AG10803 (cell line): Measurements from ENCODE around the gene PMEL.
"Not testable (repeated sequence)": the region's sequence is repeated elsewhere in the genome, so short reads cannot be mapped to it uniquely, and the experiment has no call there.

Source experiments
- DNase-seq: peaks from one replicate; pipeline ENCODE4 v3.0.0; 2010; ENCODE audit warnings: low read depth
- H3K4me3 ChIP-seq: 2 replicates; pipeline ENCODE4 v1.5.1; 2011; ENCODE audit warnings: mild to moderate bottlenecking, low read length, control low read depth
- TF ChIP-seq, protein P1 (sequence below): conservative IDR thresholded peaks from 2 replicates; pipeline ENCODE4 v1.5.1; 2011; ENCODE audit warnings: mild to moderate bottlenecking, low read length, control low read depth, inconsistent platforms

The PMEL gene

DNA sequence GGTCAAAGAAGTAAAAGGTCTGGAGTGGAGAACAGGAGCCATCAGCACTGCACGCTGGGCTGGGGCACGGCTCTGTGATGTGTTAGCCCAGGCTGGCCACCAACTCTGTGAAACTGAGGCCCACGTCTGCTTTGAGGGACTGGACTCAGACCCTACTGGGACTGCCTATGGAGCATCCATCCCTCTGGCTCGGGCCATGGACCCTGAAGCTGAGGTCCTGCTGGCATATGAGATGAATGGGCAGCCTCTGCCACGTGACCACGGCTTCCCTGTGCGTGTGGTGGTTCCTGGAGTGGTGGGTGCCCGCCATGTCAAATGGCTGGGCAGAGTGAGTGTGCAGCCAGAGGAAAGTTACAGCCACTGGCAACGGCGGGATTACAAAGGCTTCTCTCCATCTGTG, 38.4 kb upstream of the PMEL start:
- TF ChIP-seq, protein P1, sequence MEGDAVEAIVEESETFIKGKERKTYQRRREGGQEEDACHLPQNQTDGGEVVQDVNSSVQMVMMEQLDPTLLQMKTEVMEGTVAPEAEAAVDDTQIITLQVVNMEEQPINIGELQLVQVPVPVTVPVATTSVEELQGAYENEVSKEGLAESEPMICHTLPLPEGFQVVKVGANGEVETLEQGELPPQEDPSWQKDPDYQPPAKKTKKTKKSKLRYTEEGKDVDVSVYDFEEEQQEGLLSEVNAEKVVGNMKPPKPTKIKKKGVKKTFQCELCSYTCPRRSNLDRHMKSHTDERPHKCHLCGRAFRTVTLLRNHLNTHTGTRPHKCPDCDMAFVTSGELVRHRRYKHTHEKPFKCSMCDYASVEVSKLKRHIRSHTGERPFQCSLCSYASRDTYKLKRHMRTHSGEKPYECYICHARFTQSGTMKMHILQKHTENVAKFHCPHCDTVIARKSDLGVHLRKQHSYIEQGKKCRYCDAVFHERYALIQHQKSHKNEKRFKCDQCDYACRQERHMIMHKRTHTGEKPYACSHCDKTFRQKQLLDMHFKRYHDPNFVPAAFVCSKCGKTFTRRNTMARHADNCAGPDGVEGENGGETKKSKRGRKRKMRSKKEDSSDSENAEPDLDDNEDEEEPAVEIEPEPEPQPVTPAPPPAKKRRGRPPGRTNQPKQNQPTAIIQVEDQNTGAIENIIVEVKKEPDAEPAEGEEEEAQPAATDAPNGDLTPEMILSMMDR, result no peak

DNA sequence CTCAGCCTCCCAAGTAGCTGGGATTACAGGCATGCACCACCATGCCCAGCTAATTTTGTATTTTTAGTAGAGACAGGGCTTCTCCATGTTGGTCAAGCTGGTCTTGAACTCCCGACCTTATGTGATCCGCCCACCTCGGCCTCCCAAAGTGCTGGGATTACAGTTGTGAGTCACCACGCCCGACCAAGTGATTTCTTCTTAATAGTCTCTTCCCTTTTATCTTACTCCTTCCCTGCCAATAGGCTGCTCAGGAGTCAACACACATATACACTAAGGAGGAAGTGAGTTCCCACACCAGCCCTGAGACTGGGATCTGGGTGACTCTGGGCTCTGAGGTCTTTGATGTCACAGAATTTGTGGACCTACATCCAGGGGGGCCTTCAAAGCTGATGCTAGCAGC, 37.5 kb upstream of the PMEL start:
- H3K4me3 ChIP-seq, DNase-seq: not testable (repeated sequence)

More for the DNA sequence above, 38.4 kb upstream of the PMEL start:
- no peak for DNase-seq
- no peak overlapping the region for H3K4me3 ChIP-seq

DNA sequence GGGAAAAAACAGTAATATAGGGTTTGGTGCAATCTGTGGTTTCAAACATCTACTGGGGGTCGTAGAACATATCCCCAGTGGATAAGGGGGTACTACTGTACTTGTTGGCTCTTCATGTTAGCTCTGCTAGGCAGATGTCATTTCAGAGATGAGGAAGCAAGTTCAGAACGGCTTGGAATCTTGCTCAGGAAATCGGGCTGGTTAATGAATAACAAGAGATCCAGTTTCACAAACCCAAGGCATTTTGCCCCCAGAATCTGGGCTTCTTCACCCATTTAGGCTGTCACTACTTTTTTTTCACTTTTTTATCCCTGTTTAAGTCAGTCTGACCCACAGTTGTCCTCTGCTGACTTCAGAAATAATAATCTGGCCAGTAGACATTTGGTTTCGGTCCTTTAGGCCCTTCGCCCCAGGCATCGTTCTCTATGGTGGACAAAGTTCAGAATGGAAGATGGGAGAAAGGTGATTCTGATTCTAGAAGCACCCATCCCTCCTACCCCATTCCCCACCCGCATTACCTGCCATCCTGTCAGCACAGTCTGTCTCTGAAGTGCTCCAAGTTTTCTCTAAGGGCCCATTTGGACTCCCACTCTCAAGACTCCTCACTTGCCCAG, 35.8 kb upstream of the PMEL start:
- TF ChIP-seq, protein P1, result no peak
- DNase-seq, result no peak
- no peak overlapping the region for H3K4me3 ChIP-seq

DNA sequence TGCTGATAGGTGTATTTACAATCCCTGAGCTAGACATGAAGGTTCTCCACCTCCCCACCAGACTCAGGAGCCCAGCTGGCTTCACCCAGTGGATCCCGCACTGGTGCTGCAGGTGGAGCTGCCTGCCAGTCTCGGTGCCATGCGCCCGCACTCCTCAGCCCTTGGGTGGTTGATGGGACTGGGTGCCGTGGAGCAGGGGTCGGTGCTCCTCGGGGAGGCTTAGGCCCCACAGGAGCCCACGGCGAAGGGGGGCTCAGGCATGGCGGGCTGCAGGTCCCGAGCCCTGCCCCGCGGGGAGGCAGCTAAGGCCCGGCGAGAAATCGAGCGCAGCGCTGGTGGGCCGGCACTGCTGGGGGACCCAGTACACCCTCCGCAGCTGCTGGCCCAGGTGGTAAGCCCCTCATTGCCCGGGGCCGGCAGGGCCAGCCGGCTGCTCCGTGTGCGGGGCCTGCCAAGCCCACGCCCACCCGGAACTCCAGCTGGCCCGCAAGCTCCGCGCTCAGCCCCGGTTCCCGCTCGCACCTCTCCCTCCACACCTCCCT, 34.2 kb upstream of the PMEL start:
- DNase-seq, H3K4me3 ChIP-seq: not testable (repeated sequence)

DNA sequence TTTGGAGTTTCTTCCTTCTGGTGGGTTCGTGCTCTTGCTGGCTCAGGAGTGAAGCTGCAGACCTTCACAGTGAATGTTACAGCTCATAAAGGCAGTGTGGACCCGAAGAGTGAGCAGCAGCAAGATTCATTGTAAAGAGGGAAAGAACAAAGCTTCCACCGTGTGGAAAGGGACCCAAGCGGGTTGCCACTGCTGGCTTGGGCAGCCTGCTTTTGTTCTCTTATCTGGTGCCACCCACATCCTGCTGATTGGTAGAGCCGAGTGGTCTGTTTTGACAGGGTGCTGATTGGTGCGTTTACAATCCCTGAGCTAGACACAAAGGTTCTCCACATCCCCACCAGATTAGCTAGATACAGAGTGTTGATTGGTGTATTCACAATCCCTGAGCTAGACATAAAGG, 33.7 kb upstream of the PMEL start:
- DNase-seq, H3K4me3 ChIP-seq: not testable (repeated sequence)

DNA sequence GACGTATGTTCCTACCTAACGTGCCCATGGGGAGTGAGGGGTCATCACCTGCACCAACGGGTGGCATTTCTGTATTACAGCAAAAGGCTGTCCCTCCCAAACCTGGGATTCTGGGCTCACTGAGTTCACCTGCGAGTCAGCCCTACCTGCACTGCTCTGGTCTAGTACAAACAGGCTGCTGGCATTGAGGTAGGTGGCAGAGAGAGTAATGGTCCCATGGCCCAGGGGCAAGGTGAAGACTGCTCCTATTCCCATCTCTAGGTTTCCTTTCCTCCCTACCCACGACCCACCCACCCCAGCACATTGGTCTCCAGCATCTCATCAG, 31.7 kb upstream of the PMEL start:
- H3K4me3 ChIP-seq, result peak overlapping the region; percentile 95
- TF ChIP-seq, protein P1, result no peak
- DNase-seq, result no peak

DNA sequence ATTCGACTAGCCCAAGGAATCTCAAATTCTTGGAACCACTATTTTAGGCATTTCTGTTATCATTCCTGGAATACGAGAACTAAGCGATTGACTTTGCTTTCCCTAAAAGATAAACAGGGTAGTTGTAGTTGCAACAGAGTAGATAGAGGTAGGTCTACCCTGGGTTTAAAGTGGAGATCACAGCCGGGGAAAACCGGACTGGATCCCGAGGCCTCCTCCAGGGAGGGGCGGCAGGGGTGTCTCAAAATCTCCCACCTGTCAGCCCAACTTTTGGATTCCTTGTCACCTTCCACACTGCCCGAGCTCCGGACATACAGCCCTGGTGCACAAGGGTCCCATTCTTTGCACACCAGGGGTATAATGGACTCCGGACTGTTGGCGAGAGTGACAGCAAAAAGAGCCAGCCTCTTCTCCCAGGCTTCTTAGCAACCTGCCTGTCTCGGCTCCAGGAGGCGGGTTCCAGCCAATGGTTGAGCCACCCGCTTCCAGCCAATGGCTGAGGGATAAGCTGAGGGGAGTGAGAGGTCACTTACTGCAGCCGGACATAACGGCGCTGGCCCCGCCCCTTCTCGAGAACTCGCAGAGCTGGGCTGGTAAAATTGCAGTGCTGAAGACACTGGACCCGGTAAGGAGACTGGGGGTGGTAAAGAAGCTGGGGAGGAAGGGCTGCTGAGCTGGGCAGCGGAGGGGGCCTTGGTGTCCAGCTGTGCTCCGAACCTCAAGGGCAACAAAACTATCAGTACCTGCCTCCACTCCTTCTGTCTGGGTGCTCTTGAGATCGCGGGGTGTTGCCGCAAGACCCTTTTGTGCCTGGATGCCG, 31.1 kb upstream of the PMEL start, which contains the start of gene SUOX:
SUOX (plus strand) TSS at position 562 of the 820 bp plus-strand sequence. CDS start 4,946 bp downstream, outside the sequence.
- peak within 1 kb of the TSS; percentile 95 for H3K4me3 ChIP-seq
- TF ChIP-seq, protein P1, result no peak
- DNase-seq, result peak; percentile 96

DNA sequence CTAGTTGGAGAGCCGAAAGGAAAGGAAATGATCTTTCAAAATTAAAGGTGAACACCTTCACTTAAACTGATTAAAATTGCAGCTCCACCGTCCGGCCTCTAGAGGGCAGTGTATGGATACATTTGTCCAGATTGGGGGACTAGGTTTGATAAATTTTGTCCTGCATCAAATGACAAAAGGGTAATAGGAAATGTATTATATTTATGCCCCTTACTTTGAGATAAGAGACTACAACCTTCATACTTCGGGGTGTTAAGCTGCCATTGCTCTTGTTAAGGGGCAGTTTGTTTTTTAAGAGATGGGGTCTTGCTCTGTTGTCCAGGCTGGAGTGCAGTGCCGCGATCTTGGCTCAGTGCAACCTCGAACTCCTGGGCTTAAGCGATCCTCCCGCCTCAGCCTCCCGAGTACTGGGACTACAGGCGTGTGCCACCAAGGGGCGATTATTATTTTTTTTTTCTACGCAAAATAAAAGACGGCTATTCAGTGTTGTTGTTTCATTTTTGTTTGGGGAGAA, 30.4 kb upstream of the PMEL start:
- TF ChIP-seq, protein P1, result peak; percentile 86
- H3K4me3 ChIP-seq, result peak overlapping the region; percentile 95
- peak; percentile 57 for DNase-seq
